Measurements from ENCODE around the gene TRAF3IP1. TPM values are rescaled to one million over a fixed set of nuclear protein-coding genes. Genes with fewer than 3 reads are reported as not detected.

The TRAF3IP1 gene
- total and polyA plus RNA-seq, 2 of the 13 experiments (the other 11 are each of a cell fraction or from before 2014, with no cell fraction given), result 4.1 to 12.9 TPM

DNA sequence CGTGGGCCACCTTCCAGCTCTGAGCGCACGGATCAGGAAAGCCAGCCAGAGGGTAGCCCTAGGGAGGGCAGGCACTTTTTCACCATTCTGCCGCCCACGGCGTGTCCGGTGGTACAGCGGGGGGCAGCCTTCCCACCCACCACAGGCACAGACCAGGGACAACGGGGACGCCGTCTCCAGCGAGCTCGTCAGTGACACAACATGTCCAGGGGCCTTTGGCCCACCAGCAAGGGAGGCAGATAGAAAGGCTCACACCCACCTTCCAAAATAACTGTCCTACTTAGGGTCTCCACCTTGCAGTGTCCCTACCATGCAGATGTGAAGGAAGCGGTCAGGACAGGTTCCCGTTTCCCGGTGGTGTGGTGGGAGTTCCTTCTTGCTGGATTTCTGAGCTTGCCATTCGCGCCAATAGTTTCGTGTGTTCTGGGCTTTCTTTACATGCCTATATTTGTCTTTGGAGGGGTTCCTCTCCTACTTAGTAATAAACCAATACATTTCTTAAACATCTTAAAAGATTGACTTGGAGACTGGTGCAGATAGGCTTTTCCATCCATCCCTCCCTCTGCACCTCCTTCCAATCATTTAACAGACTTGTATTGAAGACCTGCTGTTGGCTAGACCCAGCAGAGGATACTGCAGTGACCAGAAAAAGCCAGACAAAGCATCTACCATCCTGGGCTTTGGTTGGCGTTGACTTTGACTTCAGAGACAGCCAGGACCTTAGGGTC, 107.3 kb downstream of the TRAF3IP1 start (continued):
- TF ChIP-seq, protein P1, sequence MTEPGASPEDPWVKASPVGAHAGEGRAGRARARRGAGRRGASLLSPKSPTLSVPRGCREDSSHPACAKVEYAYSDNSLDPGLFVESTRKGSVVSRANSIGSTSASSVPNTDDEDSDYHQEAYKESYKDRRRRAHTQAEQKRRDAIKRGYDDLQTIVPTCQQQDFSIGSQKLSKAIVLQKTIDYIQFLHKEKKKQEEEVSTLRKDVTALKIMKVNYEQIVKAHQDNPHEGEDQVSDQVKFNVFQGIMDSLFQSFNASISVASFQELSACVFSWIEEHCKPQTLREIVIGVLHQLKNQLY (CRISPR knock-in tag; IDR thresholded peaks at IDR 0.05), result no peak
- TF ChIP-seq ZNF552 (CRISPR knock-in tag; IDR thresholded peaks at IDR 0.05; ENCODE audit: borderline replicate concordance) (no peak), FOSL1 (CRISPR knock-in tag; IDR thresholded peaks at IDR 0.05; ENCODE audit: borderline replicate concordance) (no peak), CBFB (CRISPR knock-in tag; IDR thresholded peaks at IDR 0.05) (no peak), TRAFD1 (CRISPR knock-in tag; IDR thresholded peaks at IDR 0.05; ENCODE audit: borderline replicate concordance) (no peak), ZNF761 (CRISPR knock-in tag; conservative IDR thresholded peaks at IDR 0.05) (no peak), ZNF34 (CRISPR knock-in tag; IDR thresholded peaks at IDR 0.05; ENCODE audit: borderline replicate concordance) (no peak), ARNT2 (CRISPR knock-in tag; IDR thresholded peaks at IDR 0.05; ENCODE audit: low read depth) (no peak), RFX3 (CRISPR knock-in tag; IDR thresholded peaks at IDR 0.05) (no peak), BORCS8-MEF2B (CRISPR knock-in tag; IDR thresholded peaks at IDR 0.05) (no peak), ZBTB34 (CRISPR knock-in tag; IDR thresholded peaks at IDR 0.05) (no peak), ZNF256 (CRISPR knock-in tag; conservative IDR thresholded peaks at IDR 0.05) (0 out of 2 replicates have a peak, but pooled peaks have one; percentile 58), KAT8 (CRISPR knock-in tag; IDR thresholded peaks at IDR 0.05) (no peak), ZNF615 (CRISPR knock-in tag; IDR thresholded peaks at IDR 0.05; ENCODE audit: borderline replicate concordance) (no peak), NKX3-1 (CRISPR knock-in tag; IDR thresholded peaks at IDR 0.05) (no peak), SP5 (CRISPR knock-in tag; IDR thresholded peaks at IDR 0.05; ENCODE audit: borderline replicate concordance, low read depth) (no peak), SIX1 (CRISPR knock-in tag; IDR thresholded peaks at IDR 0.05; ENCODE audit: borderline replicate concordance) (no peak), IKZF5 (CRISPR knock-in tag; IDR thresholded peaks at IDR 0.05) (no peak; the same call in 1 of the 2 replicates), REPIN1 (CRISPR knock-in tag; IDR thresholded peaks at IDR 0.05; ENCODE audit: borderline replicate concordance, low read depth) (no peak), ZMYM3 (CRISPR knock-in tag; IDR thresholded peaks at IDR 0.05) (no peak), ATM (IDR thresholded peaks at IDR 0.05; ENCODE audit: borderline replicate concordance) (no peak), RBAK (CRISPR knock-in tag; IDR thresholded peaks at IDR 0.05) (no peak), ZBTB42 (CRISPR knock-in tag; IDR thresholded peaks at IDR 0.05) (no peak), SP2 (CRISPR knock-in tag; IDR thresholded peaks at IDR 0.05) (no peak), ZNF891 (CRISPR knock-in tag; IDR thresholded peaks at IDR 0.05) (no peak), ARNTL (CRISPR knock-in tag; IDR thresholded peaks at IDR 0.05) (0 out of 2 replicates have a peak, but pooled peaks have one; percentile 2), FOXA1 (IDR thresholded peaks at IDR 0.05) (no peak), FOXA1 (CRISPR knock-in tag; IDR thresholded peaks at IDR 0.05) (no peak)
